Measurements from ENCODE around the gene IER5. TPM values are rescaled to one million over a fixed set of nuclear protein-coding genes. Genes with fewer than 3 reads are reported as not detected.

IER5 gene
- polyA plus RNA-seq, 1 of the 3 experiments (the other 2 are of a cell fraction): 52.9 TPM

DNA sequence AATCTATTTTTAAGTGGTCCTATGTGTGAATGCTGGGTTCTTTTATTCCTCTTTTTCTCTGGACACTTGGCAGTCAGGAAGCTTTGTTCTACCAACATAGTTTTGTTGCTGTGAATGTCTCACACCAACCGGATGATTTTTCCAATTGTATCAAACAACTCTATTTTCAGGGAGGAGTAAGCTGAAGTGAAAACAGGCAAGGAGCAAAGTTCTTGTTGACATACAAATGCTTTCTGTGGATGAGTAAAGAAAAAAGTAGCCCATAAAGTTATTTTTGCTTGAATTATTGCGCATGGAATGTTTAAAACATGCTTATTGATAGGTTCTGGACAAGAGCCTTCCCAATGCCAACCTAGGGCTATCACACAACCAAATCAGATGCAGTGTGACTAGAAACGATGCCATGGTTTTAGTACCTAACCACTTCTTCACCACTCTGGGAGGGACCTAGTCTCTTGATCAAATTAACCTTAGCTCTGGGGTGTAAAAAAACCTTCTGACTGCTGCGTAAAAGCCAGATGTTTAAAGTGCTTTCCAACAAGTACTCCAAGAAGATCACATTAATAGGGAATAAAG is 4.5 kb downstream of the IER5 start (continued):
- no peak for TF ChIP-seq YY1 (IDR thresholded peaks at IDR 0.05; ENCODE audit: low read depth)

GRCh38 chr1:181094416-181095212 is 6.1 kb downstream of the IER5 start:
- H3K9me3 ChIP-seq: no peaks in the 10 kb centered on the region
- no peak for DNase-seq
- H3F3A ChIP-seq (replicated peaks; ENCODE audit: insufficient read depth): peaks cover 72% of the 10 kb centered on the region
- H3K27ac ChIP-seq (ENCODE audit: low read depth in 2 of 2, low read length in 1 of 2): peak overlapping the region; percentile 98 to 99
- peak overlapping the region; percentile 64 for H3K4me2 ChIP-seq
- no peak overlapping the region for H3K4me3 ChIP-seq (ENCODE audit: low read depth in 2 of 2, low read length in 1 of 2)
- no peaks in the 10 kb centered on the region for H3K9me2 ChIP-seq
- peaks cover 58% of the 10 kb centered on the region for H3K79me2 ChIP-seq (ENCODE audit: insufficient read depth)
- peaks cover 56% of the 10 kb centered on the region for H4K20me1 ChIP-seq (ENCODE audit: insufficient read depth)
- ChIA-PET CTCF (interaction anchor here (0.6 to 13.3 kb wide), 2 partner anchors 47 to 958 kb away, joined by 3 to 145 read pairs; no protein-coding TSS in a partner anchor), POLR2A (interaction anchor here (2.9 kb wide), 1 partner anchor 11 kb away, joined by 18 read pairs; no protein-coding TSS in a partner anchor)
- no peak overlapping the region for H2AFZ ChIP-seq (ENCODE audit: low read depth)
- peaks cover 60 to 62% of the 10 kb centered on the region in 2 experiments for H3K4me1 ChIP-seq (ENCODE audit: control insufficient read depth in 1 of 2, insufficient read depth in 2 of 2, low read depth in 1 of 2, low read length in 1 of 2)
- 58% methylated on average over 7 of the region's 7 CpGs for WGBS (ENCODE audit: low lambda C conversion rate)
- H3K36me3 ChIP-seq (replicated peaks in 1 of 2; ENCODE audit: control insufficient read depth in 1 of 2, insufficient read depth in 2 of 2, low read length in 1 of 2): peaks cover 25 to 33% of the 10 kb centered on the region in 2 experiments
- H3K9ac ChIP-seq: no peak overlapping the region; the same call in 1 of the 2 replicates
- H3K27me3 ChIP-seq (ENCODE audit: insufficient read depth): no peaks in the 10 kb centered on the region
- peak; percentile 12; the same call in 1 of the 2 replicates for TF ChIP-seq RXRA (IDR thresholded peaks at IDR 0.05; ENCODE audit: borderline replicate concordance, low read depth)
- TF ChIP-seq TEAD4 (IDR thresholded peaks at IDR 0.05; ENCODE audit: borderline replicate concordance, insufficient read depth): peak; percentile 58; the same call in 1 of the 2 replicates
- no peak for TF ChIP-seq EZH2phosphoT487 (IDR thresholded peaks at IDR 0.05; ENCODE audit: borderline replicate concordance, low read depth)
- TF ChIP-seq, protein P1, sequence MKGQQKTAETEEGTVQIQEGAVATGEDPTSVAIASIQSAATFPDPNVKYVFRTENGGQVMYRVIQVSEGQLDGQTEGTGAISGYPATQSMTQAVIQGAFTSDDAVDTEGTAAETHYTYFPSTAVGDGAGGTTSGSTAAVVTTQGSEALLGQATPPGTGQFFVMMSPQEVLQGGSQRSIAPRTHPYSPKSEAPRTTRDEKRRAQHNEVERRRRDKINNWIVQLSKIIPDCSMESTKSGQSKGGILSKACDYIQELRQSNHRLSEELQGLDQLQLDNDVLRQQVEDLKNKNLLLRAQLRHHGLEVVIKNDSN (IDR thresholded peaks at IDR 0.05; ENCODE audit: borderline replicate concordance, low read depth): no peak
- TF ChIP-seq MEF2A (IDR thresholded peaks at IDR 0.05; ENCODE audit: borderline replicate concordance, low read depth): no peak
- peak in 1 of 2 experiments; percentile 57; a peak in 1 of 4 replicates for TF ChIP-seq EP300 (IDR thresholded peaks at IDR 0.05; ENCODE audit: borderline replicate concordance in 1 of 2, low read depth in 1 of 2, low read length in 1 of 2)
- no peak for TF ChIP-seq SMC3 (IDR thresholded peaks at IDR 0.05; ENCODE audit: low read depth, low read length)
- peak; percentile 42 for TF ChIP-seq JUND (IDR thresholded peaks at IDR 0.05)
- no peak for TF ChIP-seq NRF1 (IDR thresholded peaks at IDR 0.05; ENCODE audit: low read depth, low read length)
- TF ChIP-seq FOXM1 (IDR thresholded peaks at IDR 0.05; ENCODE audit: low read depth): no peak
- no peak for TF ChIP-seq RFX5 (IDR thresholded peaks at IDR 0.05; ENCODE audit: low read length)
- TF ChIP-seq, protein P2, sequence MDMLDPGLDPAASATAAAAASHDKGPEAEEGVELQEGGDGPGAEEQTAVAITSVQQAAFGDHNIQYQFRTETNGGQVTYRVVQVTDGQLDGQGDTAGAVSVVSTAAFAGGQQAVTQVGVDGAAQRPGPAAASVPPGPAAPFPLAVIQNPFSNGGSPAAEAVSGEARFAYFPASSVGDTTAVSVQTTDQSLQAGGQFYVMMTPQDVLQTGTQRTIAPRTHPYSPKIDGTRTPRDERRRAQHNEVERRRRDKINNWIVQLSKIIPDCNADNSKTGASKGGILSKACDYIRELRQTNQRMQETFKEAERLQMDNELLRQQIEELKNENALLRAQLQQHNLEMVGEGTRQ (IDR thresholded peaks at IDR 0.05; ENCODE audit: borderline replicate concordance, low read depth, low read length): no peak
- TF ChIP-seq ELF1 (IDR thresholded peaks at IDR 0.05): no peak
- TF ChIP-seq MXI1 (IDR thresholded peaks at IDR 0.05; ENCODE audit: low read depth, low read length): no peak
- TF ChIP-seq, protein P3, sequence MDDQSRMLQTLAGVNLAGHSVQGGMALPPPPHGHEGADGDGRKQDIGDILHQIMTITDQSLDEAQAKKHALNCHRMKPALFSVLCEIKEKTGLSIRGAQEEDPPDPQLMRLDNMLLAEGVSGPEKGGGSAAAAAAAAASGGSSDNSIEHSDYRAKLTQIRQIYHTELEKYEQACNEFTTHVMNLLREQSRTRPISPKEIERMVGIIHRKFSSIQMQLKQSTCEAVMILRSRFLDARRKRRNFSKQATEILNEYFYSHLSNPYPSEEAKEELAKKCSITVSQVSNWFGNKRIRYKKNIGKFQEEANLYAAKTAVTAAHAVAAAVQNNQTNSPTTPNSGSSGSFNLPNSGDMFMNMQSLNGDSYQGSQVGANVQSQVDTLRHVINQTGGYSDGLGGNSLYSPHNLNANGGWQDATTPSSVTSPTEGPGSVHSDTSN (IDR thresholded peaks at IDR 0.05): peak; percentile 34; the same call in 1 of the 2 replicates
- TF ChIP-seq, protein P4, sequence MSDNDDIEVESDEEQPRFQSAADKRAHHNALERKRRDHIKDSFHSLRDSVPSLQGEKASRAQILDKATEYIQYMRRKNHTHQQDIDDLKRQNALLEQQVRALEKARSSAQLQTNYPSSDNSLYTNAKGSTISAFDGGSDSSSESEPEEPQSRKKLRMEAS (IDR thresholded peaks at IDR 0.05; ENCODE audit: low read depth): 0 out of 2 replicates have a peak, but pooled peaks have one; percentile 30
- no peak for TF ChIP-seq YY1 (IDR thresholded peaks at IDR 0.05; ENCODE audit: low read depth)
- TF ChIP-seq FOXJ3 (CRISPR knock-in tag; IDR thresholded peaks at IDR 0.05): no peak
- TF ChIP-seq RCOR1 (IDR thresholded peaks at IDR 0.05; ENCODE audit: low read length): no peak
- TF ChIP-seq, protein P5, sequence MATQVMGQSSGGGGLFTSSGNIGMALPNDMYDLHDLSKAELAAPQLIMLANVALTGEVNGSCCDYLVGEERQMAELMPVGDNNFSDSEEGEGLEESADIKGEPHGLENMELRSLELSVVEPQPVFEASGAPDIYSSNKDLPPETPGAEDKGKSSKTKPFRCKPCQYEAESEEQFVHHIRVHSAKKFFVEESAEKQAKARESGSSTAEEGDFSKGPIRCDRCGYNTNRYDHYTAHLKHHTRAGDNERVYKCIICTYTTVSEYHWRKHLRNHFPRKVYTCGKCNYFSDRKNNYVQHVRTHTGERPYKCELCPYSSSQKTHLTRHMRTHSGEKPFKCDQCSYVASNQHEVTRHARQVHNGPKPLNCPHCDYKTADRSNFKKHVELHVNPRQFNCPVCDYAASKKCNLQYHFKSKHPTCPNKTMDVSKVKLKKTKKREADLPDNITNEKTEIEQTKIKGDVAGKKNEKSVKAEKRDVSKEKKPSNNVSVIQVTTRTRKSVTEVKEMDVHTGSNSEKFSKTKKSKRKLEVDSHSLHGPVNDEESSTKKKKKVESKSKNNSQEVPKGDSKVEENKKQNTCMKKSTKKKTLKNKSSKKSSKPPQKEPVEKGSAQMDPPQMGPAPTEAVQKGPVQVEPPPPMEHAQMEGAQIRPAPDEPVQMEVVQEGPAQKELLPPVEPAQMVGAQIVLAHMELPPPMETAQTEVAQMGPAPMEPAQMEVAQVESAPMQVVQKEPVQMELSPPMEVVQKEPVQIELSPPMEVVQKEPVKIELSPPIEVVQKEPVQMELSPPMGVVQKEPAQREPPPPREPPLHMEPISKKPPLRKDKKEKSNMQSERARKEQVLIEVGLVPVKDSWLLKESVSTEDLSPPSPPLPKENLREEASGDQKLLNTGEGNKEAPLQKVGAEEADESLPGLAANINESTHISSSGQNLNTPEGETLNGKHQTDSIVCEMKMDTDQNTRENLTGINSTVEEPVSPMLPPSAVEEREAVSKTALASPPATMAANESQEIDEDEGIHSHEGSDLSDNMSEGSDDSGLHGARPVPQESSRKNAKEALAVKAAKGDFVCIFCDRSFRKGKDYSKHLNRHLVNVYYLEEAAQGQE (IDR thresholded peaks at IDR 0.05; ENCODE audit: low read depth, low read length): peak; percentile 18; the same call in 1 of the 2 replicates
- no peak for TF ChIP-seq CTCF (IDR thresholded peaks at IDR 0.05)
